Superior temporal gyrus (tissue), 1 donor: Measurements from ENCODE around the gene ALDH1L2.

Experiments
- DNase-seq: peaks from one replicate; pipeline ENCODE4 v3.0.0-alpha.2; 2016; ENCODE audit errors: extremely low spot score

Gene ALDH1L2

DNA sequence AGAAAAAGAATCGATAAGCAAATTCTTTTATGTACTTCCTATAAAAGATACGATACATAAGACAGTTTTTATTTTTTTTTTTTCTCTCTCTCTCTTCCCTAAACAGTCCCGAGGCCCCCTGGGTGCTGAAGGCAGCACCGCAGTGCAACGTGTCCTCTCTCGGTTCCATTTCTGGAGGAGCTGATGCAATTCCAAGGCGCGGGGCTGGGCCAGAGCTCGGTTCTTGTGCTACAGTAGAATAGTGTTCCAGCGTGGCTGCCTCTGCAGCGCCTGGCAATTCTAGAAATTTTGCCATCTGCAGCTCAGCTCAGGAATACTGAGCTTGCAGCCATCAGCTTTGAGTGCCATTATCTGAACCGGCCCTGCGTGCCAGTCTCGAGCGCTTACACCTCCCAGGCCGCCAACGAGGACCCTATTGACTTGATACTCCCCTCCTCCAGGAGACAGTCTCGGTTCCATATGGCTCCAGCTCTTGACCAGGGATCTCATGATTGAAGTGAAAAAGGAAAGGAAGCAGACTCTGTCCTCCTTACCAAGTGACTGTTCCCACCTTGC lies 630 bp downstream of the ALDH1L2 start:
- DNase-seq, result peak; percentile 72

DNA sequence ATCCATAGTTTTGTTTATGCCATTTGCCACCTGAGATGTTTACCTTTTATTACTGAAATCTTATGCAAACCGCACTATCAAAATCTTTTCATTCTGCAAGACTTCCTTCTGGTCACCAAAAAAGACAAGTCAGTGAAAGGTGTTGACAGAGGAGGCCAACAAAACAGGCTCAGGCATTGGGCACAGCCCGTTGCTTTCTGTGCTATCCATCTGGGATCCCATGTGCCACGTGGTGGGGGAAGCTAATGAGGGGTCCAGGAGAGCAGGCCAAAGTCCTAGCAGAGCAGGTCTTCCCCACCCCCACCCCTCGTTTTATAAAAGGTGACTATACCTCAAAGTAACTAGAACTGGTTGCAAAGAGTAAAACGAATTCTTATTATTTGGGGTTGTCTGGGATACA lies 1.2 kb downstream of the ALDH1L2 start:
- no peak for DNase-seq

DNA sequence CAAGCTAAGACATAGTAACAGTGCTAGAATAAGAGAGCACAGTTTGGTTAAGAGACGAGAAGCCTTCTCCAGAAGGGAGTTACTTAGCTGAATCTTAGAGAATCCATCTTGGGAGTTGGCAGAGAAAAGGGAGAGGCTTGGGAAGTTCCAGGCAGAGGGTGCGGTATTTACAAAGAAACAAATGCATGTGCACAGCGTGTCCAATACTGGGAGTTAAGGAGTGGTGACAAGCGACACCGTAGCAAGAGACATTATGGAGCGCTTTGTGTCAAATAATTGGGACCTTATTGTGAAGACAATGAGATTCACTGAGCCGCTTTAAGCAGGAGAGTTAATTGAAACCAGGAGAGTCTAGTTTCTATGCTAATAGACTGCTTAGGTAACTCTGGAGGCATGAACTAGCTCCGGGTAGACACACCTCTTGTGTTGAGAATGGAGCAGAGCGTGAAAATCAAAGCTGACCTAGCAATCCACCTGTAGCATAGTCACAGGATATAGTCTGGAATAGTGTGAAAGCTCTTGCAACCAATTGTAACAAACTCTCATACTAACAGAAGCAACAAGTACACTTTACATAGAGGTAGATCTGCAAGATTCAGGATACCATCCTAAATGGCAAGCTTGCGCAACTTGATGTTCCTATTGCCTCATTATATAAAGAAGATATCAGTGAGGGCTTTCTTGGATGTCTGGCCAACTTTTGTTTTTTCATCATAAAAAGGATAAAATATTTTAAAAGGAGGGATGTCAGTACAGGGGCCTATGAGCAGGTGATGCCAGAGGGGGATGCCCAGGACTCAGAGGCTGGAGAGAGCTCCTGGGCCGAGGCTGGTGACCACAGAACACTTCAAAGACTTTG lies 5.3 kb downstream of the ALDH1L2 start:
- DNase-seq, result no peak

DNA sequence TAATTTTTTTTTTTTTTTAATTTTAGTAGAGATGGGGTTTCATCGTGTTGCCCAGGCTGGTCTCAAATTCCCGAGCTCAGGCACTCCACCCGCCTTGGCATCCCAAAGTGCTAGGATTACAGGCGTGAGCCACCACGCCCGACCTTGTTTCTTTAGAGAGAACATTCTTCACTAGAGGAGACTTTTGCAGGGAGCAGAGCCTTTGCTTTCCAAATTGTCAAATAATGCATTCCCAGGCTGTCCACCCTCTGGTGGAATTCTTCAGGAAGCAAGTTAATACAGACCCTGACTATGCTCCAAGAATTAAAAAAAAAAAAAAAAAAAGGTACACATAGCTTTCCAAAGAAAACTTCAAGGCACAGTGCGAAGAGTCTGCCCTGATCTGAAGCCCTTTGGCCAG lies 6.8 kb downstream of the ALDH1L2 start:
- no peak for DNase-seq

DNA sequence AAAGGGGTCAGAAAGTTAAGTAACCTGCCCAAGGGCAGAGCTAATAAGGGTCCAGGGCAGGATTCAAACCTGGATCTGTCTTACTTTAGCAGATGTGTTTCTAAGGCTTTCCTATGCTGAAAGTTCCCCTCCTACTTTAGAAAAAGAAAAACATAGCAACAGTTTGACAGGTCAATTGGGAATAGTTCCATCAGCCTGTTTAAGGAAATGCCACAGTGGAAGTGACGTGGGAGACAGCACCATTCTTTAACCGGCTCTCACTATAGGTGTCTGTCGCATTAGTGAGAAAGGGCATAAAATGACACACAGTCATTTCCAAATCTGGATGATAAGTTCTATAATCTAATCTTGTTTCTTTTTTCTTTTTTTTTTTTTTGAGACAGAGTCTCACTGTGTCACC lies 7.3 kb downstream of the ALDH1L2 start:
- DNase-seq, result no peak

DNA sequence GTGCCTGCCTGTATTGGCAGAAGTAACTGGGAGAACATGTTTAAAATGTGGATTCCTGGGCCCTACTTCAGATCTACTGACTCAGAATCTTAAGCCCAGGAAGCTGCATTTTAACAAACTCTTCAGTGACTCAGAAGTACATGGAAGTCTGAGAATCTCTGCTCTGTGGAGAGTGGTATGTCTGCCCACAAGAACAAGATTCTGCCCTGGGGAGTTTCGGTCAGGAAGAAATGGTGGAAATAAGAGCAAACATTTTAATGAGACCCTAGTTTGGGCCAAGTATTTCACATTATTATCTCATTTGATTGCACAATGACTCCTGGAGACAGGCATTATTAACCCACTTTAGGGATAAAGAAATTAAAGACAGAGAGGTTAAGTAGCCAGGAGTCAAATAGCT lies 8.2 kb downstream of the ALDH1L2 start:
- no peak for DNase-seq

DNA sequence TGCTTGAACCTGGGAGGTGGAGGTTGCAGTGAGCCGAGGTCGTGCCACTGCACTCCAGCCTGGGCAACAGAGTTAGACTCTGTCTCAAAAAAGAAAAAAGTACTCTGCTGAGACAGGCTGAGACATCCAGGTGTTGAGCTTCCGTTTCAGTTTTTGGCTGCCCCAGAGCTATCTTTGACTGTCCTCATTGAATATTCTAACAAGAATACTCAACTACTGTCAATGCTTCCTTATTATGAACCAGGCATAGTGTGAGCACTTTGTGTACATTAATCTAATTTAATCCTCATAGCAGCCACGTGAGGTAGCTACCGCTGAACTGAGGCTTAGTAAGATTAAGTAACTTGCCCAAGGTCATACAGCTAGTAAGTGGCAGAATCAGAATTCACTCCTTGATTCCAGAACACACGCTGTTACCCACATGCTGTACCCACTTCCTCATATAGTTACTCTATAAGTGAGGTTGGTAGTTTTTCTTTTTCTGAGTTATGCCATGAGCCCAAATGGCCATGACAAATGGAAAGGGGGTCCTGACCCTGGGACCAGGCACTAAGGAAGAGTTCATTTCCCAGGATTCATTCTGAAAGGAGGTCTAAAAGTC lies 11.3 kb downstream of the ALDH1L2 start:
- no peak for DNase-seq

DNA sequence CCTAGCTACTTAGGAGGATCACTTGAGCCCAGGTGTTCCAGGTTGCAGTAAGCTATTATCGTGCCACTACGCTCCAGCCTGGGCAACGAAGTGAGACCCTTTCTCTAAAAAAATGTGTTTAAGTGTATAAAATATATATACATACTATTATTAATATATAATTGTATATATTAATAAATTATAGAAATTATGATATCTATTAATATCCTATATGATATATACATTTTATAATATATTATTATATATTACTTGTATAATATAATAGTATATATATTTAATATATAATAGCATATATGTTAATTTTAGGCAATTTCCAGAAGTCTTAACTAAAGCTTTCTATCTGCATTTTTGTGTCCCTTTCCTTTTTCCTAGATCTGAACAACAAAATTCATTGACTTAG lies 12.3 kb downstream of the ALDH1L2 start:
- DNase-seq, result no peak

DNA sequence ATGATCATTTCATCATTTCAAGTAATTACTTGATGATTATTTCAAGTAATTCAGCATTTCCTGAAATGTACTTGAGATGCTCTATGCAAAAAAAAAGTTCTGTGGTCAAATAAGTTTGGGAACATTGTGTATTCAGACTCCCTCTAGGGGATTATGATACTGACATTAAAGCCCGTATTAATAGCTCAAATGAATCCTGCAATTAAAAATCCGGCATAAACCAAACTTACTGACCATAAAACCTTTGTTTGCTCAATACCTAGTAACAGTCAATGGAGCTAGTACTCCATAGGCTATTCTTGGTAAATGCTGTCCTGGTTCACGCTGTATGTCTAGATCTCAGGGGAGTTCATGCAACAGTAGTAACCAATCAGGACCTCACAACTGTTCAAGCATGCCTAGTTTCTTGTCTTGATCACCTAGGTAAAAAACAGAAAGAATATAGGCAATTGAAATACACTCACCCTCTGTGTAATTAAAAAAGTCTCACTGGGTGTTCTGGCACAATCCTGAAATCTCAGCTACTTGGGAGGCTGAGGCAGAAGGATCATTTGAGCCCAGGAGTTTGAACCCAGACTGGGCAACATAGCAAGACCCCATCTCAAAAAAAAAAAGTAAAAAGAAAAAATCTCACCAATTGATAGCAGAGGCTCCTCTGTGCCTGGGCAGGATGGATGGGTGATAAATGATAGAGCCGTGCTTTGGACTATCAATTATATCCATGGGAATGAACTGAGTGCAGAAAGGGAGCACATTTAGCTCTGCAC lies 14.1 kb downstream of the ALDH1L2 start:
- no peak for DNase-seq

DNA sequence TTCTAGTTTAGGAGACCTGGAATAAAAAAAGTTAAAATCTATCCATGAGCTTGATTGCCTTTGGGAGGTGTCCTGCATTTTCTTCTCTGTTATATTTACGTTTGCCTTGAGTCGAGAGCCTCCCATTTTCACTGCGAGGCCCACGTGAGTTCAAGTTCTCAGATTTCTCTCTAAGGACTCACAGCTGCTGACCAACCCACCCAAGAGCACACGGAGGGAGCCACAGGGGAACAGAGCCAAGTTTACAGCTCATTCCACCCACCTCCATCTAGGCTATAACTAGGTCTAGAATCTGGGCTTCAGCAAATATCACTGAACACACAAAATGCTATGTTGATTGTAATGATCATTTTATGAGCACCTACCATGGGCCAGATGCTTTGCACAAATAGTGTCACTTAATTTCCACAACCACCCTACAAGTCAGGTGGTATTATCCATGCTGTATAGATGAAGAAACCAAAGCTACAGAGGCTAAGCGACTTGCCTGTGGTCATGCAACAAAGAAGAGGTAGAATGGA lies 16.7 kb downstream of the ALDH1L2 start:
- peak; percentile 24 for DNase-seq

DNA sequence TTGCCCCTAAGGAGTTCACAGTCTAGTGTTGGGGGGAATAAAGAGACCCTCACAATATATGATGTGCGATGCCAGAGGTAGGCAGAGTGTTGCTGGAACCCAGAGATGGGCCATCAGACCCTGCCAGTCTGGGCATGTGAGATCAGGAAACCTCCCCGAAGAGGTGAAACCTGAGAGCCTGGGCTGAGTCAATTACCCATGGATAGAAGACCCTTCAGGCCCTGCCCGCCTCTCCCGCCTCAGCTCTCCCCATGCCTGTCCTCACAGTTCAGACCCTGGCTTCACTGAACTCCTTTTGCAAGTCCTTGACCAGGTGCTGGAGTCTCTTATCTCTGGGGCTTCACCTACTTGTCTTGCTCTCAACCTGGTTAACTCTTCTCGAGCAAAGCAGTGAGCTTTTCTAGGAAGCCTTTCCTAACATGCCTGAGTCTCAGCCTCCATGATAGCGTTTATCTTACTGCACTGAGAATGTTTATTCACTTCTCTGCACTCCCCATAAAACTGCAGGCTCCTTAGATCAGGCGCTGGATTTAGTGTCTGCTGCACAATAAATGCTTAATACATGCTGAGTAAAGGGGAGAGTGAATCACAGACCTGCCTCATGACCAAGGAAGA lies 19.6 kb downstream of the ALDH1L2 start:
- DNase-seq, result no peak

DNA sequence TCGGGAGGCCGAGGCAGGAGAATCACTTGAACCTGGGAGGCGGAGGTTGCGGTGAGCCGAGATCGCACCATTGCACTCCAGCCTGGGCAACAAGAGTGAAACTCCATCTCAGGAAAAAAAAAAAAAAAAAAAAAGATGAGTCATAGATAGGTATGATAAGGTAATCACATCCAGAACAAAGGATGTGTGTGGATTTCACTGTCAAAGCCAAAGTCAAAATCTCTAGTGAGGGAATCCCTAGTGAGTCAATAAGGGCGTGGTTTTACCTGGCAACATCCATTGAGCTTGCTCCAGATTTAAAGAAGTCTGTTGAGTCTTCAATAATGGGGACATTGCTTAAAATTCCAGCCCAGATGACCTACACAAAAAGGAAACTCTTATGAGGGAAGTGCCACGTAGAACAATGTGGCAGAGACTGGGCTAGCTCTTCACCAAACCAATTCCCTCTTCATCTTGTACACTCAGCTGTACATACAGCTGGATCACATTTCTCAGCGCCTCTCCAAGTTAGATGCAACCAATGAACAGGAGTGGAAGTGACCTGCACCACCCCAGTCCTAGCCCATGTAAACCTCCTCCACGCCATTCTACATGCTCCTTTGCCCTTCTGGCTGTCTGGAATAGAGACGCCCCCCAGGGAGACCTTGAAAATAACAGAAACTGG lies 23.4 kb downstream of the ALDH1L2 start:
- DNase-seq, result no peak

DNA sequence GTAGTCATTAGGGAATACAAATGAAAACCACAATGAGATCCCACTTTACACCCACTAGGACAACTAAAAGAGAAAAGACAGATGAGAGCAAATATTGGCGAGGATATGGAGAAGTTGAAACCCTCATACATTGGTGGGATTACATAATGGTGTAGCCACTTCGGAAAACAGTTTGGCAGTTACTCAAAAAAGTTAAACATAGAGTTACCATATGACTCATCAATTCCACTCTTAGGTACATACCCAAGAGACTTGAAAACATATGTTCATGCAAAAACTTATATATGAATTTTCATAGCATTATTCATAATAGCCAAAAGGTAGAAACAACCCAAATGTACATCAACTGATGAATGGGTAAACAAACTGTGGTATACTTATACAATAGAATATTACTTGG lies 27.1 kb downstream of the ALDH1L2 start:
- no peak for DNase-seq

DNA sequence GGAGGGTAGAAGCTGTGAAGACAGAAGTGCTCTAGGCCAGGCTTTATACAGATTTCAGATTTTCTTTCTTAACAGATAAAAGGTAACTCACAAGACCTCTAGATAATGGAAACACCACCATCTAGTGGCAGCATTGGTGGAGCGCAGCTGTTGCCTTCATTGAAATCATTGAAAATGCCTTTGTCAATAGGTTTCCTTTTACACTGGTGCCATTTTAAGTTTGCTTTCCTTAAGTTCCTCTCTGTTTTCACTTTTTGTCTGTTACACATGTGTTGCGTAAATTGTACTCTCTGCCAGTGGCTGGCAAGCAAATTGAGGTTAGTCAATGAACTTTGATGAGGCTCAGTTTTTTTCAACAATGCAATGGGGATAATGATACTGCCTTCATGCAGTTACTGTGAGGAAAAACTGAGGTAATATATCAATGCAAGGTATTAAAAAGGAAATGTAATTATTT lies 31.1 kb downstream of the ALDH1L2 start:
- peak; percentile 96 for DNase-seq

DNA sequence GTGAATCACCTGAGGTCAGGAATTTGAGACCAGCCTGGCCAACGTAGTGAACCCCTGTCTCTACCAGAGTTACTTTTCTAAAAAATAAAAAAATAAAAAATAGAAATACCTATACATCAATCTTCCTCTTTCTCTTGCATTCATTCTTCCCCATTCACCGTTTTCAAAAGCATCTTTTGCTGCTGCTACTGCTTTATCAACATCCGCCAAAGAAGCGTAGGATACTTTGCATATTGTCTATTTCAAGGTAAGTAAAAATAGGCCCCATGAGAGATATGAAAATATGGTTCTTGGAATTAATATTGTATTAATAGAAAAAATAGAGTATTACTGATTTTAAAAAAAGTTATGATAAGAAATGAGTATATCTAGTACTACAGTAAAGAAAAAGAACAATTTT lies 32.3 kb downstream of the ALDH1L2 start:
- DNase-seq, result no peak

DNA sequence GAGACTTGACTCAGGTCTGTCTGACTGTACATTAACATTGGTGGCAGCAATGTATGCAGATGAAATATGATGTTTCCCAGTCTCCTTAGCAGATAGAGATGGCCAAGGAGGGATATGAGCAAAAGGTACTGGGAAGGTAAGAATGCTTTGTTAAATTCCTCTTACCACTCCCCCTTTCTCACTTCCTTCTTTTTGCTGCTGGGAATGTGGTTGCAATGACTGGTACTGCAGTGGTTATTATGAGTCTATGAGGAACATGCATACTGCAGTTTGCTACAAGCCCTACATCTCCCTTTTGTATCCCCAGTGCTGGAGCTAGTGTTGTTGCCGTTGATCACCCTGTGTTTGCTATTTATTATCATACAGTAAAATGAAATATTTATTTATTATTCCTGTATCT lies 35.9 kb downstream of the ALDH1L2 start:
- DNase-seq, result no peak

DNA sequence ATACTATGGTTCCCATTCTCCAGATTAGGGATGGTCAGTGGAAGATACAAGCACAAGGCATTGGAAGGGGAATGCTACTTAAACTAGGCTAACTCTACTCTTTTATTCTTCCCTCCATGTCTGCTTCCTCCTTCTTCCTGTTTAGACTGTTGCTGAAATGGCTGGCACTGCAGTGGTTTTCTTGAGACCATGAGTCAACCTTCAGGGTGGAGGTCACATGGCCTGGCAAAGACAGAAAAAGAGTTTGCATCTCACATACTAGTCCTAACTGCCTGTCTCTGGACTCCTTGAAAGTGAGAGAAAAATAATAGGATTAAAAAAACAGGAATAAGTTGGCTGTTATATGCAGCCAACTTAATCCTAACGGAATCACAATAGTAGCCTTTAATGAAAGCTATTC lies 37.0 kb downstream of the ALDH1L2 start:
- no peak for DNase-seq

DNA sequence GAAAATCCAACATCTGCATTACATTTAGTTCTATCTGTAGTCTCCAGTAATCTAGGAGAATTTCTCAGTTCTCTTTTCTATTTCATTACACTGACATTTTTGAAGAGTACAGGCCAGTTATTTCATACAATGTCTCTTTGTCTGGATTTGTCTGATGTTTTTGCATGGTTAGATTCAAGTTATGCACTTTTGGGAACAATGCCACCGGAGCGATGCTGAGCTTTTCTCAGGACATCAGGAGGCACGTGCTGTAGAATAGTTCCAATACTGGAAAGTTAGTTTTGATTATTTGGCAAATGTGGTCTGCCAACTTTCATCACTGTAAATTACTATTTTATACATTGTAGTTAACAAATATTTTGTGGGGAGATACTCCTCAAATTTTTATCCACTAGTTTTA lies 43.1 kb downstream of the ALDH1L2 start:
- no peak for DNase-seq

DNA sequence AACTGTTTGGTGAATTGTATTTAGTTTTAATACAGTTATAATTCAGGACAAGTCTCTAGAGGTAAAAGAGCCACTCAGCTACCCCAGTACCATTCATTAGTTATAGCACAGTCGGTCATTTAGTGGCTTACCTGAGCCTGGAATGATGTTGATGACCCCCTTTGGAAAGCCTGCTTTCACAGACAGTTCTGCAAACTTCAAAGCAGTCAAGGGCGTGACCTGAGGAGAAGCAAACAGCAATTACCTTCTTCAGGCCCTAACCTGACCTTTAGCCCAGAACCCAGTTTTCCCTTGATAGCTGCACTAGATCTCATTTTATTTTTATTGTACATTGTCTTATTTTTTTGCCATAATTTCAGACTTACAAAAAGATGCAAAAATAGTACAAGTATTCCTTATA lies 43.8 kb downstream of the ALDH1L2 start:
- no peak for DNase-seq

DNA sequence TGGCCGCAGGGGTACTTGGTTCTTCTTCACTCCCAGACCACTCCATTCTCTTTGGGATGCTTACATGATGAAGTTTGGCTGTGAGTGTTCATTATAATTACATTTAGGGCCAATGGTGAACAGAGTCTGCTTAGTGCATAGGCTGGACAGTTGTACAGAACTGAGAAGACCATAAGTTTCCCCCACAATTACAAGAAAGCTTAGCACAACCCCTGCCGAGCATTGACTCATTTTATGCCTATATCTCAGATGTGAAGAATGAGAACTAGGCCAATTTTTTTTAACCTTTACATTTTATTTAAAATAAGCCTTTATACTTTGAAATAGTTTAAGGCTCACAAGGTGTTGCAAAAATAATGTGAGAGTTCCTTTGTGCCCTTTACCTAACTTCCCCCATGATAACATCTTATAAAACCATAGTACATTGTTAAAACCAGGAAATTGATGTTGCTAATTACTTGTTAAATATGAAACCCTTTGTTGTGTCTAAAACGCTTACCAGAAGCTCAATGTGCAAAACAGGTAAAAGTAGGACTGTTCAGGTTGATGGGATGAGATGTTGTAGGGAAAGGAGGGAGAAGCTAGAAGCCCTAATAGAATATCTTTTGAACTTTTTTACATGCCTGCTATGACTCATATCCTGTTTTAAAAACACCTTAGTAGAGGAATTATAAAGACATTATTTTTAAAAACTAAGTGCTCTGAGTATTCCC lies 47.2 kb downstream of the ALDH1L2 start:
- DNase-seq, result no peak

DNA sequence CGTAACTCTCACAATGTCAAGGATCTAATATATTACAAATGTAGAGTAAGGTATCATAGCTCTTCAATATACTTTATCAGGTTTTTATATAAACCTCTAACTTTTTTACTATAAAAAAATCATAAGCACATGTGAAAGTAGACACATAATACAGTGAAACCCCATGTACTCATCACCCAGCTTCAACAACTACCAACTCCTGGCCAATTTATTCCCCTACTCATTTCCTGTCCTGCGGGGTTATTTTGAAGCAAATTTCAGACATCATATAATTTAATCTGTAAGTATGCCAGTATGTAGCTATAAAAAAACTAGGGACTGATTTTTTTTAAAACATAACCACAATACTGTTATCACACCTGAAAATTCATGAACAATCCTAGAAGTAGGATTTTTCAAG lies 50.4 kb downstream of the ALDH1L2 start:
- no peak for DNase-seq
